ENCODE results near the gene DNTT.

DNA sequence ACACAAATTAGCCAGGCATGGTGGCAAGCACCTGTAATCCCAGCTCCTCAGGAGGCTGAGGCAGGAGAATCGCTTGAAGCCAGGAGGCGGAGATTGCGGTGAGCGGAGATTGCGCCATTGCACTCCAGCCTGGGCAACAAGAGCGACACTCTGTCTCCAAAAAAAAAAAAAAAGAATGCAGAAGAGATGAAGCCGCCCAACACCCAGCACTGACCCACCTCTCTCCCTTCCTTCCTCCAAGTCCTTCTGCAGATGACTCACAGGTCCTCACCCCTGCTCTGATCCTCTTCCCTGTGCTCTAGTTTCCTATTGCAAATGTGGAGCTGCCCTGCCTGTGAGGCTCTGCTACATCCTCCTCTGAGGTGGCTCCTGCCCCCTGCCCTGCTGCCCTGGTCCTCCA lies 76.6 kb downstream of the DNTT start:
- TF ChIP-seq, protein P1, sequence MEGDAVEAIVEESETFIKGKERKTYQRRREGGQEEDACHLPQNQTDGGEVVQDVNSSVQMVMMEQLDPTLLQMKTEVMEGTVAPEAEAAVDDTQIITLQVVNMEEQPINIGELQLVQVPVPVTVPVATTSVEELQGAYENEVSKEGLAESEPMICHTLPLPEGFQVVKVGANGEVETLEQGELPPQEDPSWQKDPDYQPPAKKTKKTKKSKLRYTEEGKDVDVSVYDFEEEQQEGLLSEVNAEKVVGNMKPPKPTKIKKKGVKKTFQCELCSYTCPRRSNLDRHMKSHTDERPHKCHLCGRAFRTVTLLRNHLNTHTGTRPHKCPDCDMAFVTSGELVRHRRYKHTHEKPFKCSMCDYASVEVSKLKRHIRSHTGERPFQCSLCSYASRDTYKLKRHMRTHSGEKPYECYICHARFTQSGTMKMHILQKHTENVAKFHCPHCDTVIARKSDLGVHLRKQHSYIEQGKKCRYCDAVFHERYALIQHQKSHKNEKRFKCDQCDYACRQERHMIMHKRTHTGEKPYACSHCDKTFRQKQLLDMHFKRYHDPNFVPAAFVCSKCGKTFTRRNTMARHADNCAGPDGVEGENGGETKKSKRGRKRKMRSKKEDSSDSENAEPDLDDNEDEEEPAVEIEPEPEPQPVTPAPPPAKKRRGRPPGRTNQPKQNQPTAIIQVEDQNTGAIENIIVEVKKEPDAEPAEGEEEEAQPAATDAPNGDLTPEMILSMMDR (tag by site-specific recombination; IDR thresholded peaks at IDR 0.05), result no peak
- TF ChIP-seq ZNF155 (tag by site-specific recombination; IDR thresholded peaks at IDR 0.05), result no peak
- TF ChIP-seq ZNF202 (tag by site-specific recombination; IDR thresholded peaks at IDR 0.05; ENCODE audit: borderline replicate concordance), result no peak
- TF ChIP-seq YY1 (tag by site-specific recombination; IDR thresholded peaks at IDR 0.05), result no peak
- no peak for TF ChIP-seq ZNF707 (tag by site-specific recombination; IDR thresholded peaks at IDR 0.05)
- TF ChIP-seq ZFP3 (tag by site-specific recombination; IDR thresholded peaks at IDR 0.05; ENCODE audit: low read depth), result no peak
- no peak for TF ChIP-seq GLI4 (tag by site-specific recombination; IDR thresholded peaks at IDR 0.05)
- TF ChIP-seq, protein P2, sequence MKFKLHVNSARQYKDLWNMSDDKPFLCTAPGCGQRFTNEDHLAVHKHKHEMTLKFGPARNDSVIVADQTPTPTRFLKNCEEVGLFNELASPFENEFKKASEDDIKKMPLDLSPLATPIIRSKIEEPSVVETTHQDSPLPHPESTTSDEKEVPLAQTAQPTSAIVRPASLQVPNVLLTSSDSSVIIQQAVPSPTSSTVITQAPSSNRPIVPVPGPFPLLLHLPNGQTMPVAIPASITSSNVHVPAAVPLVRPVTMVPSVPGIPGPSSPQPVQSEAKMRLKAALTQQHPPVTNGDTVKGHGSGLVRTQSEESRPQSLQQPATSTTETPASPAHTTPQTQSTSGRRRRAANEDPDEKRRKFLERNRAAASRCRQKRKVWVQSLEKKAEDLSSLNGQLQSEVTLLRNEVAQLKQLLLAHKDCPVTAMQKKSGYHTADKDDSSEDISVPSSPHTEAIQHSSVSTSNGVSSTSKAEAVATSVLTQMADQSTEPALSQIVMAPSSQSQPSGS (tag by site-specific recombination; IDR thresholded peaks at IDR 0.05; ENCODE audit: low read depth), result no peak
- TF ChIP-seq KLF10 (tag by site-specific recombination; IDR thresholded peaks at IDR 0.05), result no peak
- no peak for TF ChIP-seq ZNF561 (tag by site-specific recombination; IDR thresholded peaks at IDR 0.05; ENCODE audit: borderline replicate concordance)

Measured in HEK293 (cell line).